ENCODE measurements around the gene RBKS.

RBKS gene

DNA sequence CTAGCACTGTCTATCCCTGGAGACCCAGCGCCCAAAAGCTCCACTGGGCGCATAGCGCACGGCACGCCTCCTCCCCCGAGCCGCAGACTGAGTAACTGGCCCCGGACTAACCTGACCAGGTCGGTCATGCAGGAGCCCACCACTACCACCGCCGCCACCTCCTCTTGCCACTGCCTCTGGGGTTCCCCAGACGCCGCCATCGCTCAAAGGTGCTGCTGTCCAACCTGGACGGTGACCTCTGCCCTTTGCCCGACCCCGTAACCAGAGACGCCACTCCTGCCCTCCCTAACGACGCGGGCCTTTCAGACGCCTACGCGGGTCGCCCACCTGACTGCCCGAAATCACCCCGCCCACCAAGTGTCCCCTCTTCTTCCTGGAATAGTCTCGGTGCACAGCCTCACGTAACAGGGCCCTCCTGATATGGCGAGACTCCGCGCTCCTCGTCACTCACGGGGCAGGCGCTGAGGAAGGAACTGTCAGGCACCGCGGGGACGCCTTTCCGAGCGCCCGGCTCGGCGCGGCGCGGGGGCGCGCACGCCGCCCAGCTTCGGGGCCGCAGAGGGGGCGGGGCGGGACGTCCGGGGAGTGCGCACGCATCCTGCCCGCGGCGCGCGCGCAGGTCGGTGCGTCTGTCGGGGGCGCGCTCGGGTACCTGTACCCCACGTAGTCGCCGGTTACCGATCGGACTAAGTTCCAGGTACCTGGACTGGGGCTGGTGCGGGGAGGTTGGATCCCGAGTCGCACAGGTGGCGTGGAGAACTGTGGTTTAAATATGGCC, at the start of gene RBKS, which contains the start of gene BABAM2:
Gene RBKS, minus strand, starts transcription at position 242 of the 778 bp plus-strand sequence. Its CDS starts 42 bp downstream, at position 200.
Gene BABAM2, plus strand, starts transcription at position 584 of the 778 bp plus-strand sequence. CDS start 3,828 bp downstream, outside the sequence.
- peak; percentile 92 for DNase-seq

DNA sequence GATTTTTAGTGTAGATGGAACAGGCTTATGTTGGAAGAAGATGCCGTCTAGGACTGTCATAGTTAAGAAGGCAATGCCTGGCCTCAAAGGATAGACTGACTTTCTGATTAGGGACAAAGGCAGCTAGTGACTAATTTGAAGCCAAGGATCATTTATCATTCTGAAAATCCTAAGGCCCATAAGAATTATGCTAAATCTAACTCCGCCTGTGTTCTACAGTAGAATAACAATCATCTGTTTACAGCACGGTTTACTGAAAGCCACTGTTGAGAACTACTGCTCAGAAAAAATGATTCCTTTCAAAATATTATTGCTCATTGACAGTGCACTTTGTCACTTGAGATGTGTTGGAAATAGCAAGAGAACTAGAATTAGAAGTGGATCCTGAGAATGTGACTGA, 44.8 kb upstream of the RBKS start:
- no peak for DNase-seq

DNA sequence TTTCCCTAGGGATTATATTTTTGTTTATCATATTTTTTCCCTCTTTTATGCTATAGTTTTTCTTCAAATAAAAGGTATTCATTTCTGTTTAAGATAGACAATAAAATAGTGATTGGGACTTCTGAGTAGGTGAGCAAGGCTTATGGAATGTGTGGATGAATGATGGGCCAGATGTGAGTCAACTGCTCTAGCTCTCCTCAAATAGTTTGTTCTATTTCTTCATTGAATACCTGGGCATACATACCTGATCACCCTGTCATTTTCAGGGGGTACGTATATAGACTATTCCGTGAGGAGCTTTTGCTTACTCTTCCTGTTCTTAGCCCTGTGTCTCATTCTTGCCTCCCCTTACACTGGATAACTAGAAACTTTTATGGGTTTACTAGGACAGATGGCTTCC, 42.2 kb upstream of the RBKS start:
- no peak for DNase-seq

DNA sequence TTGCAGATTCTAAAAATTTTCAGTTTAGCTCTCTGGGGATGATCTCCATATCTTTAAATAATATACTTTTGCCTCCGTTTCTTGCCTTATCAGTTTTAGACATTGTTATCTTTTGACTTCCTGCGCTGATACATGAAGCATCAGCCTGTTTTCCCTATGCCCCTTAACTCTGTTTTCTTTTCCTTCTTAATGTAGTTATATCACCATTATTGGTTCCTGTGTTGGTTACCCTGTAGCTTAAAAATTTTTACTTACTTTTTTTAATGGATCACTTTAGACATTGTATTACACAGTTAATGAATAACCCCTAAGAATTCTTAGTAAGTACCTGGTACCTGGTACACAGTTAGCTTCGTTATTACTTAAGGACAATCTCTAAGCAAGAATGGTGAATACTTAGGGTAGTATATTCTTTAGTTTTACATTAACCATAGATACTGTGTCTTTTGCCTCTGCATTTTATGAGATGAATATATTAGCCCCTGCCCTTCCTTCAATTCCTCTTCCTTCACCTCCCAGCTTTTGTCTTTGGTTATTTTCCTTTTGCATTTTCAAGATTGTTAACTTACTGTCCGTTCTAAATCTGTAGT, 41.3 kb upstream of the RBKS start:
- DNase-seq: no peak

DNA sequence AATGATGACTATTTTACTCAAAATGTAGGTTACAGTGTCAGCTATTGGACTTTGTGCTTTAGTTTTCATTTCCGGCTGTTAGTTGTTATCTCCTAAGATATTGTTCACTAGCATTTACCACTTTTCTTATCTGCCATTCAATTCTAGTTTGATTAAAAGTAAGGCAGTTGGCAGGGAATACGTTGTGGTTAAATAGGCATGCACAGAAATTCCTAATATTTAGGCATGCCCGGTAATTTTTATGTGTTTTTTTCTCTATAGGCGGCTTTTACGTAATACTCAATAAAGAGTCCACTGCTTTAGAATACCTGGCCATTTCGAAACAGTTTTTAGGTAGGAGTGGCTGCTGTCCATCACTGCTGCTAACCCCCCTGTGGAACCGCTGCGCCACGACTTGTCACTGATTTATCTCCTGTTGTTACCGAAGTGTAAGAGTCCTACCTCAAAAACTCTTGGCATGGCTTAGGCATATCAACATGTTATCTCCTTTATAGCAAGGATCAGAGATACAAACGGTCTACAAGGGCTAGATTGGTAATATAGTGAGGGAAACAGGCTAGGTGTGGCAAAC, 39.8 kb upstream of the RBKS start:
- DNase-seq: no peak

DNA sequence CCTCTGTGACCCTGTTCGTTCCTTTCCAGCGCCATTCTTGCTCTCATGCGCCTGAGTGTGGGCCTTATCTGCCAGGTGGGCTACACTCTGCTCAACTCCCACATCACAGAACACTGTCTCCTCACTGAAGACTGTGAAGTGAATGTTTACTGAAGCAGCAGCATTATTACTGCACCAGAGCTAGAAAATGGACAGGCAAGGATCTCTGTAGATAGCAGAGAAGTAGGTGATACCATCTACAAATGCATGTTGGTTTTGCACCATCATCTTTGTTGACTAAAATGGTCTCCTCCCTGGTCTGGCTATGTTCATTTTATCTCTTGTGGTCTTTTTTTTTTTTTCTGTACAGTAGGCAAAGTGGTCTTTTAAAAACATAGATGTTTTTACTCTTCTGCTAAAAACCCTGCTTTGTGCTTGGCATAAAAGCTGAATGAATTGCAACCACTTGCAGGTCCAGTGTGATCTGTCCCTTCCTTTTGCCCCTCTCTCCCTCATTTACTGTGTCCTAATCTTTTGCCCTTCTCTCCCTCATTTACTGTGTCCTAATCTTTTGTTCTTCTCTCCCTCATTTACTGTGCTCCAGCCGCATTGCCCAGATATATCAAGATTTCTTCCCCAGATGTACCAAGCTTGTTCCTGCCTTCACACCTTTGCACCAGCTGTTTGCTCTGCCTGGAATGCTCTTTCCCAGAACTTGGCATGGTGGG, 35.7 kb upstream of the RBKS start:
- DNase-seq: no peak

DNA sequence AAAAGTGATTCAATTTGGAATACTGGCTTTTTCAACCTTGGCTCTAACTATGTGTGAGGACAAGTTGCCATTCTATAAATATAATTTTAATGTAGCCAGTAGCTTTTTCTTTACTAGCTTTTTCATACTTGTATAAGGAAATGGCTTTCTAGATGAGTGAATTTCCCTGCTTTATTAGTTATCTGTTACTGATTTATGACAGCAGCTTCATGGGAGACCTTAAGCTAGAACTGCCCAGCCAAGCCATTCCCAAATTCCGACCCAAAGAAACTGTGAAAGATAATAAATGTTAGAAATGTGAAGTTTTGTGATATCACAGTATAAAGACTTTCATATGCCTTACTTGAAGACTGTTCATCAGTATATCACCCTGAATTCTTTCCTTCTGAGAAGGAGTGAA, 32.7 kb upstream of the RBKS start:
- no peak for DNase-seq

DNA sequence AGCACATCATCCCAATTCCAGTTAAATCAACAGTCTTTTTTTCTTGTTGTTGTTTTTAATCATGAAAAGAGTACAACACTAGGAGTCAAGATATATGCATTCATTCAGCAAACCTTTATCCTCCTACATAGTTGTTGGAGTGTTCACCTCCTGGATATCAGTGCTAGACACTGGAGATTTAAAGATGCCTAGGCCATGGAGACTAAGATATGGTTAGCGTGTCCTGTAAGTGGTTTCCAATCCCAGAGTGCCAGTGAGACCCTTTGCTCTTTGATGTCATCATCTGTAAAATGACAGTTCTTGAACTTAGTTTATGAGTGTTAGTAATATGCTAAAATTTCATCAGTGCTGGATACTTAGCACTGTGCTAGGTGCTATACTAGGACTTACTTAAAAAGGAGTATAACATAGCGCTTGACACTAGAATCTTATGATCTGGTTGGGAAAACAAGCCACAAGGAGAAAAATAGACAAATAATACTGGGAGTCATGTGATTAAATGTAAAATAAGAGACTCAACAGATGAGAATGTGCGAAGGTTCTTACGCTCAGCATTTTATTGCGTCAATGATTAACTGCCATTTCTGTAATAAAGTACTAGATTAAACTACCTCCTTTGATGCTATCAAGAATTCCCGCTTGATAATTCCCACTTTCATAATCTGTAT, 31.8 kb upstream of the RBKS start:
- no peak for DNase-seq

DNA sequence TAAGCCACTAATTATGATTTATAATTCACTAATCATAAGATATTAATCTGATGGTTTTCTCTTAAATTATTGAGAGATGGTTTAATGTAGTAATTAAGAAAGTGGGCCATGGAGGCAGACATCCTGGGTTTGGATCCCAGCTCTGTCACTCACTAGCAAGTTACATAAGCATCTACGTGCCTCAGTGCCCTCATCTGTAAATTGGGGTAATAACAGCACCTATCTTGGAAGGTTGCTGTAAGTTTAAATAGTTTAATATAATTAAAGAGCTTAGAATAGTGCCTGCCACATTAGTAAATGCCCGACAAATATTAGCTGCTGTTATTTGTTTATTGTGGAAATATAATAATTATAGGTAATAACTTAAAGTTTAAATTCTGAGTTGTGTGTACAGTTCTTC, 31.2 kb upstream of the RBKS start:
- DNase-seq: no peak

DNA sequence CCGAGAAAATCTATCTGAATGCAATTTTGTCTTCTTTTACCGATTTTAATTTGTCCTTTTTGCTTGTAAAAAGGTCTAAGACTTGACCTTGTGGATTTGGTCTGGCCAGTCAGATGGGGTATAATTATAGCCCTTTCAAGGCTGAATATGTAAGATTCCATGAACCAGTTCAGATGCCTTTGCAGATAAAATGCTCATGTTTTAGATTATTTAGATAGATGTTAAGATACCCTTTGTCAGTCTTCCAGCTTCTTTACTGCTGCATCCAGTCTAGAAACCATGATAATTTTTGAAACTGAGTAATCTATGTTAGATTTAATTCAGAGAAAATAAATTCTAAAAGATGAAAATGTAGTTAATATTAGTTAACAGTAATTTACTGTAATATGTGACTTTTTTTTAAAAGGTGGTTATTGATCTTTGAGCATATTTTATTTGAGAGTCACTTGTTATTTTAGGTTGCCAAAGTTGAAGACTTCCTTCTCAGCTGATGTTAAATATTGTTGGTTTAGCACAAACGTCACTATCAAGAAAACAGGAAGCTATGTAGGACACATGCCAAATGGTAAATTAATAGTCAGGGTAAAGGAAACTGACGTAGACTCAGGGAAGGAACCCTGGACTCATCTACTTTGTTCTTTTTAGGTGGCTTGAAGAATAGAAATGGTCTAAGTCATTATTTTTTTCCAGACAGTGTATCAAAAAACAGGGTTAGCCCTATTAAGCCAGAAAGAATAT, 30.1 kb upstream of the RBKS start:
- no peak for DNase-seq

DNA sequence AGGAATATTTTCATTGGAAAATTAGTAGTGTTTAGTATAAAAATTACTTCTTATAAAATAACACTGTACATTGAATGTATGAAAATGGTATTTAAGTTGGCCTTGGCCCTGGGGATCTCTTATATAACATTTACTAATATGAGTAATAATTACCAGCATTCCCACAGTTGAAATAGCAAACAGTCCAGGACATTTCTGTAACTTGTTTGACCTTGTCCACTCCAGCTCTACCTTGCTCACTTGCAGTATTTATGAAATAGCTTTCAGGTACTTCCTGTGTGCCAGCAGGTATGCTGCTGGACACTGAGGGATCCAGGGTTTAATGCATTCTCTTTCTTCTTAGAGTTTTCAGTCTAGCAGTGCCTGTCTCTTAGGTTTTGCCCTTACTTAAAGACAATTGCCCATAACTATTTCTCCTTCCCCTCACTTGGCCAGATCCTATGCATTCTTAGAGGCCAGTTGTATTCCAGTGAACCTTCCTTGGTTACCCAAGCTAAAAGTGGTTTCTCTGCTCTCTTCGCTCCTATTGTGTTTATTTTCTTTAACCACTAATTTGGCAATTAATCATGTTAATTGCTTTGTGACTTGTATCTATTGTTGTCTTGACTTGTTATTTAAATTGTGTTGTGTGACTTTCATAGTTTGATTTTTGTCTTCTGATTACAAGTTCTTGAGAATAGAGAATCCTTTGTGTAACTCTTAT, 26.3 kb upstream of the RBKS start:
- DNase-seq: no peak

DNA sequence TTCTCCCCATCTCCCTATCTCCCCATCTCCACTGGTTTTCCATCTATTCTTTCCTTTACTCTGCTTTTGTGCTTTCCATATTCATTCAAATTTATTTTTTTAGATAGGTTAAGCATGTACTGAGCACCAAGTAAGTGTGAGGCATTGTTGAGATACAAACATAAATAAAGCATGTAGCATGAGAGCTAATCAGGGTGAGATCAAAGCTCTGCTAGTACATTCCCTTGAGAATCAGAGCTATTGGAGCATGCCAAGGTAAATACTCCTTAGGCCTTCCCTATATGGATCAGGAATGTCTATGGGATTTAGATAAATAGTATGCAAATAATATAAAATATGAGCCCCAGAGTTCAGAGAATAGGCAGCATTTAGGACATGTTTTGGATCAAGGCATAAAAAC, 25.7 kb upstream of the RBKS start:
- no peak for DNase-seq

DNA sequence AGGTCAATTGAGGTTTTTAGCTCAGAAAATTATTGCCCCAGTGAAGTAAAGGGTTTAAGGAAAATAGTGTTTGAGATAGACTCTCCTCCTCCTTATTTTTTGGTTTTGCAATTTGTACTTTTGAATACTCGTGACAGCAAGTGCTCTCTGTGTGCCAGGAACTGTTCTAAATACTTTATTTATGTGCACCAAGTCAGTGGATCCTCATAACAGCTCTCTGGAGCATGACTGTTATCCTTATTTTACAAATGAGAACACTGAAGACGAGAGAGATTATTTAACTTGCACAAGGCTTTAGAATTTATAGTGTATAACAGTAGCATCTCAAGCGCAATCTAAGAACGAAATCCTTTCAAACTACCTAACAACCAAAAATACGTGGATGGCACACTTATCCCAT, 25.0 kb upstream of the RBKS start:
- DNase-seq: no peak

DNA sequence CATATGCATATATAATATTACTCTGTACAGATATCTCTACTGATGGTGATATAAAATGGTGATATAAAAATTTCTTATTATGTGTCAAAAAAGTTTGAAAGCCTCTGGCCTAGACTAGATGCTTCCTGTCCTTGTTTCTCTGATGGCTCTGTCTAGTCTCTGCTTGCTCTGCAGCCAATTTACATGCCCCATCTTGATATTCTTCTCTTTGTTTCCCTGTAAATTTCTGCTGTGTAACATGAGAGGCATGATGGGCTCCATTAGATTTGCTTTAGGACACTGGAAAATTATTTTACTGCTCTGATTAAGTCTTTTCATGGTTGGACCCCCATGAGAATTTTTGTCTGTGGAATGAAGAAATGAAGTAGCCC, 24.6 kb upstream of the RBKS start:
- no peak for DNase-seq

DNA sequence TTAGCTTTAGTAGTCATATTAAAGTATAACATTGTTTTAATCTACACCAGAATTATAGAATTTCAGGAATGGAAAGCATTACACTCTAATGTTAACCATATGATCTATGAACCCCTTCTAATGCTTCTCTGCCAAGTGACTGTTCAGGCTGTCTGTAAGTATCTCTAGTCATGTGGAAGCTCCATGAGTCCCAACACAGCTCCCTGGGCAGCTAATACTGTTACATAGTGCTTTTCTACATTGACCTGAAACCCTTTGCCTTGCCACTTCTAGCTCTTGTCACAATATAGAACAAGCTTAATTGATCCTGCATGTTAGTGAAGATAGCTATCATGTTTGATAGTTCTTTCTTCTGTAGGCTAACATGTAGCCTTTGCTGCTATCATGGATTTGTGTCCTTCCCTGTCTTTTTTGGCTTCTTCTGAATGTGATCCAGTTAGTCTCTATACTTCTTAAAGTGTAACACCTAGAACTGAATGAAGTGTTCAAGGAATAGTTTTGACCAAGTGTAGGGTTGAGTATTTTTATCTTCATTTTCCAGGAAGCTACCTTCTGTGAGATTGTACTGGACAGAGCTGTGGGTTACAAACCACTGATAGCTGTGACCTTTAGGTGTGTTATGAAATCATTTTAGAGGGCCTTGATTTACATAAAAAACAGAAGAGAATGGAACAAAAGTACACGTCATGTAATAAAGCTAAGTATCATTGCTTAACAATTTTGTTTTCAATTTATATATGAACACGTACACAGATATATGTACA, 24.0 kb upstream of the RBKS start:
- DNase-seq: no peak

DNA sequence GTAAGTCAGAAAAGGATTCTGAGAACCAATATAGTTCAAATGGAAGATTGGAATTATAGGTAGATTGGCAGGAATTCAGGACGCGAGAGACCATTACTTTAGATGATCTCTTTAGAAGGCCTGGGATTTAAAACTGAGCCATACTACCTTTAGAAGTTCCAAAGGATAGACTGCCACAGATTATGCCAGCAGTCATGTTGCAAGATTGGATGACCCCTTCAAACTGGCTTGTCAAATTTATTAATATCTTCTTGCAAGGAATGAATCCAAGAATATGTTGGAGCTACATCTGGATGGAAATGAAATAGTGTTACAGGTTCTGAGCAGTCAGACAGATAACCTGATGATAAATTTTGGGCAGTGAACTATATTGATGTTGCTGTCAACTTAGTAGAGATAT, 22.3 kb upstream of the RBKS start:
- no peak for DNase-seq

DNA sequence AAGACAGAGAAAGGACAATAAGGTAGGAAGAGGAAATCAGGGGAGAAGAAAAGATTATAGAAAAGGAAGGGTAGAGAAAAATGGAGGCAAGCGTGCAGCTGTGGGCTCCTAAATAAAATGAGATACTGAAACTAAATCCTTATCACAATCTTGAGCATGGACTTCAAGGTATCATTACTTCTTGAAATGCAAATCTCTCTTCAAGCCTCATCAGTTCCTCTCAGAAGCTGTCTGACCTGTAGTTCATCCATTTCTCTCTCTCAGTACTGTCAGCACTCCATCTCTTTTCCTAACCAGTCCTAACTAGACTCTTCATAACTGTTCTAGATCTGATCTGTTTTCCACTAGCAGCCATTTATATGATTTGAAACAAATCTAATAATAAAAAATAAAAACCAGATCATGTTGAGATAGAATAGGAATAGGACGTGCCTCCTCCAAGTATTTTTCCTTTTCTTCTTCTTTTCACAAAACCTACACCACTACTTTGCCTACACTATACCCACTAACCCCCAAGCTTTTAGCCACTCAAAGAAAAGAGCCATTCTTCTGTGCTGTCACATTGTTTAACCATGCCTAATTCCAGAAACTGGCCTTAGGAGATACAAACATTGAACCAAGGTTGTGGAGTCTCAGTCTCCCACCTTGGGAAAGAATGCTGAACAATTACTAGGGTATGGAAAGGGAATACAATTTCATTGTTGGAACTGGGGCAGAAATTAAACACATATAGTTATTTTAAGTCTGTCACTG, 21.4 kb upstream of the RBKS start:
- DNase-seq: no peak

DNA sequence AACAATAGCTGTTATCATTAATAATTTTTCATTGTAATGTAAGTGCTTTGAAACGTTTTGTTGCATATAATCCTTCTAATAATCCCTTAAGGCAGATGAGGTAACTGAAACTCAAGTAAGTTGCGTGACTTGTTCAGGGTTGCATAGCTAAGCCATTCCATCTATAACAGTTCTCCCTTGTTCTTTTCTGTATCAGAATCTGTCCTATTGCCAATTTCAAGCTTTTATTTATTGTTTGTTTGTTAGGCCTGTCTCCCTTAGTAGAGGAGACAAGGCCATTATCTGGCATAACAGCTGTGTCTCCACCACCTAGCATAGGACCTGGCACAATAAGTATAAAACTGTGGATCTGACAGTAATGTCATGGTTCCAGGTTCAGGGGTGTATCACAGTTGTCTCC, 19.7 kb upstream of the RBKS start:
- no peak for DNase-seq

DNA sequence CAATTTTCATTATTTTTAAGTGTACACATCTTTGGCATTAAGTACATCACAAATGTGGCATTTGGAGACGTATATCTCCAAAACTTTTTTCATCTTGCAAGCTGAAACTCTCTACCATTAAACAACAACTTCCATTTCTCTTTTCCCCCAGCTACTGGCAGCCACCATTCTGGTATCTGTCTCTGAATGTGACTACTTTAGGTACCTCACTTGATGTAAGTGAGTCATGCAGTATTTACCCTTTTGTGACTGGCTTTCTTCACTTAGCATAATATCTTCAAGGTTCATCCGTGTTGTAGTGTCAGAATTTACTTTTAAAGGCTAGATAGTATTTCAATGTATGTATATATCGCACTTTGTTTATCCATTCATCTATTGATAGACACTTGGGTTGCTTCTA, 17.4 kb upstream of the RBKS start:
- no peak for DNase-seq

DNA sequence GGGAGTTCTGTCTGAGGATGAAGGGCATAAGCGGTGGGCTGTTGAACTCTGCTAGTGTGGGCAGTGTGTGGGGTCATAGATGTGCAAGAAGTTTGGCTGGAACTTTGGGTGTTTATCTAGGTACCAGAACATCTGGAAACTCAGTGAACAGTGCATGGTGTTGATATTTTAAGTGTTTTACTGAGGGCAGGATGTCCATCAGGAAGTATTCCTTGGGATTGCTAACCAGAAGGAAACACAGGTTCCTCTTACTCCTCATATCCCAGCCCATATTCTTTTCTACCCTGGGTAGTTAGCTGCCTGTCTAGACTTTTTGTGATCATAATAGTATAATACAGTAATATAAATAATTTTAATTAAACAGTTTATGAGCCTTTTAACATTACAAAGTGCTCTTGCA, 15.9 kb upstream of the RBKS start:
- no peak for DNase-seq

DNA sequence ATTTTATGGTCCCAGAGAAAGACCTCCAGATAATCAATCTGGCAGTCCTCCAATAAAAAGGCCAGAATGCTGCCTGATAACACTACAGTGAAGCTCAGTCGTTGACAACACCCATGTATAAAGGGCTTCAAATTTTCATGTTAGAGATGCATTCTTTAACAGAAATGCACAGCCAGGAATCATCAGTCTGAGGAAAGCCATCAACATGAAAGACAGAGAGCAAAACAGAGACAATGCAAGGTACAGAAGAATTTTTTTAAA, 14.1 kb upstream of the RBKS start:
- no peak for DNase-seq

Data from activated CD4-positive, alpha-beta T cell treated with anti-CD3 and anti-CD28 coated beads for 48 hours (primary cell).